Neuronal stem cell (in vitro differentiated cells): Measurements from ENCODE around the gene ZNF366.

Experiments
- DNase-seq: peaks from one replicate; pipeline ENCODE4 v3.0.0-alpha.2; 2013; ENCODE audit warnings: low spot score
- H2AFZ ChIP-seq: one replicate; pipeline ENCODE4 v1.6.1; 2013; ENCODE audit warnings: mild to moderate bottlenecking, low read length, inconsistent platforms
- H2AK5ac ChIP-seq: 2 replicates; pipeline ENCODE4 v1.6.1; 2013; ENCODE audit warnings: low read depth, mild to moderate bottlenecking, inconsistent platforms, low read length, moderate library complexity, mixed read lengths
- H2BK120ac ChIP-seq: 2 replicates; pipeline ENCODE4 v1.6.1; 2013; ENCODE audit warnings: low read depth, mild to moderate bottlenecking, inconsistent platforms, low read length, moderate library complexity, mixed read lengths
- H2BK12ac ChIP-seq: one replicate; pipeline ENCODE4 v1.6.1; 2013; ENCODE audit warnings: low read length, inconsistent platforms
- H2BK15ac ChIP-seq: 2 replicates; pipeline ENCODE4 v1.6.1; 2013; ENCODE audit warnings: mild to moderate bottlenecking, low read length, inconsistent platforms, mixed read lengths
- H2BK5ac ChIP-seq: one replicate; pipeline ENCODE4 v1.6.1; 2013; ENCODE audit warnings: inconsistent platforms, mild to moderate bottlenecking, low read length, moderate library complexity
- H3K14ac ChIP-seq: one replicate; pipeline ENCODE4 v1.6.1; 2013; ENCODE audit warnings: low read length, inconsistent platforms
- H3K18ac ChIP-seq: 2 replicates; pipeline ENCODE4 v1.6.1; 2013; ENCODE audit warnings: low read length, inconsistent platforms
- H3K23ac ChIP-seq: 2 replicates; pipeline ENCODE4 v1.6.1; 2013; ENCODE audit warnings: low read depth, mild to moderate bottlenecking, mixed read lengths, low read length, inconsistent platforms; ENCODE audit not compliant: poor library complexity
- H3K27ac ChIP-seq: replicated peaks from 3 replicates; pipeline ENCODE4 v1.5.1; 2013; ENCODE audit warnings: low read length, inconsistent platforms
- H3K27me3 ChIP-seq, 3 experiments: 2 replicates each; pipeline ENCODE4 v1.6.1; 2013; ENCODE audit warnings: low read length in 3 of 3, mild to moderate bottlenecking in 2 of 3, inconsistent platforms in 1 of 3, low read depth in 1 of 3, mixed read lengths in 1 of 3, moderate library complexity in 1 of 3; ENCODE audit not compliant: control insufficient read depth in 3 of 3, insufficient read depth in 3 of 3
- H3K36me3 ChIP-seq, 2 donors: replicated peaks in 1 of 2; 2 replicates each; pipeline ENCODE4 v1.6.1; 2013; ENCODE audit warnings: low read length in 2 of 2; ENCODE audit not compliant: control insufficient read depth in 2 of 2, insufficient read depth in 2 of 2
- H3K4ac ChIP-seq: 2 replicates; pipeline ENCODE4 v1.6.1; 2013; ENCODE audit warnings: inconsistent platforms, mild to moderate bottlenecking, low read length, moderate library complexity
- H3K4me1 ChIP-seq, 2 donors: 1 replicate in 1 of 2; 2 replicates in 1 of 2; pipeline ENCODE4 v1.6.1; 2013; ENCODE audit warnings: low read length in 2 of 2, low read depth in 1 of 2; ENCODE audit not compliant: control insufficient read depth in 2 of 2, insufficient read depth in 1 of 2
- H3K4me2 ChIP-seq: one replicate; pipeline ENCODE4 v1.6.1; 2013; ENCODE audit warnings: mild to moderate bottlenecking, low read length, inconsistent platforms; ENCODE audit not compliant: insufficient read depth, poor library complexity, severe bottlenecking
- H3K4me3 ChIP-seq, 2 donors: 2 replicates each; pipeline ENCODE4 v1.5.1; 2013; ENCODE audit warnings: low read length in 2 of 2, mild to moderate bottlenecking in 2 of 2, inconsistent platforms in 1 of 2, moderate library complexity in 1 of 2
- H3K79me1 ChIP-seq: one replicate; pipeline ENCODE4 v1.6.1; 2013; ENCODE audit warnings: low read depth, mild to moderate bottlenecking, inconsistent platforms, low read length, moderate library complexity
- H3K9ac ChIP-seq: one replicate; pipeline ENCODE4 v1.6.1; 2013; ENCODE audit warnings: mild to moderate bottlenecking, low read depth, low read length, inconsistent platforms; ENCODE audit not compliant: poor library complexity
- H3K9me3 ChIP-seq, 2 donors: replicated peaks in 1 of 2; 2 replicates each; pipeline versions ENCODE3 to v1.6.1; 2013; ENCODE audit warnings: low read length in 2 of 2, mild to moderate bottlenecking in 2 of 2, inconsistent platforms in 1 of 2, low read depth in 1 of 2, mixed read lengths in 1 of 2, moderate library complexity in 1 of 2; ENCODE audit not compliant: control insufficient read depth in 2 of 2, insufficient read depth in 1 of 2
- H4K8ac ChIP-seq: one replicate; pipeline ENCODE4 v1.6.1; 2013; ENCODE audit warnings: low read depth, mild to moderate bottlenecking, inconsistent platforms, low read length, moderate library complexity
- H4K91ac ChIP-seq: one replicate; pipeline ENCODE4 v1.6.1; 2013; ENCODE audit warnings: low read length, low read depth, mild to moderate bottlenecking, inconsistent platforms; ENCODE audit not compliant: poor library complexity
- WGBS, 2 donors: extraction: QIAGEN DNeasy Blood & Tissue Kit; methylation state at CpG; one replicate each; pipeline ENCODE4 v1.1.7; 2013; ENCODE audit warnings: missing lambda C conversion rate in 2 of 2, mixed read lengths in 1 of 2; ENCODE audit not compliant: insufficient read length in 2 of 2, insufficient replicate concordance in 1 of 2; ENCODE audit errors: extremely low coverage in 2 of 2; 5-methylcytosine and 5-hydroxymethylcytosine counted together

ZNF366 gene

DNA sequence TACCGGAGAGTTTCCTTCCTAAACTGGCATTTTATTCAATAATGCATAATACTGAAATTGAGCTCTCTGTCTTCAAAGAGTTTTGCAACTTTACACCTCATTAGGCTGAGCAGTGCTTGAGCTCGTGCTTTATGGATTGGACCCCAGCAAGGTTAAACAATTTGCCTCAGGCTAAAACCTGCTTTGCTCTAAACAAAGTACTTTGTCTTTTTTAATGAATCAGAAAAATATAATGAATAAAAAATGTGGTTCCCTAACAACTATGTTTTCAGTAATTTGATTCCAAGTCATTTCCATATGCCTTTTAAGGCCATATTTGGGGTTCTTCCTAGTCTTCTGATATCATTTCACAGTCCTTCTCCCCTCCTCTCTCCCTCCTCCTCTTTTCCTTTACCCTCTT lies 20.0 kb downstream of the ZNF366 start:
- Histone ChIP-seq H3K4me1 (peaks cover 3 to 19% of the 10 kb centered on the region in 2 donors), H4K91ac (no peak overlapping the region), H2BK12ac (no peak overlapping the region), H3K79me1 (no peaks in the 10 kb centered on the region), H3K14ac (no peak overlapping the region), H3K23ac (no peak overlapping the region), H3K4me3 (no peak overlapping the region), H2BK120ac (no peak overlapping the region), H3K9me3 (no peaks in the 10 kb centered on the region), H3K4me2 (no peak overlapping the region), H4K8ac (no peak overlapping the region), H3K4ac (no peak overlapping the region), H3K18ac (no peak overlapping the region), H3K27me3 (no peaks in the 10 kb centered on the region), H2BK15ac (no peak overlapping the region), H3K27ac (no peak overlapping the region), H3K36me3 (no peaks in the 10 kb centered on the region), H2AFZ (no peak overlapping the region), H3K9ac (no peak overlapping the region), H2AK5ac (no peak overlapping the region), H2BK5ac (no peak overlapping the region)
- WGBS, 2 donors, result no CpG with 5 or more reads among the region's 2 CpGs
- DNase-seq, result no peak

DNA sequence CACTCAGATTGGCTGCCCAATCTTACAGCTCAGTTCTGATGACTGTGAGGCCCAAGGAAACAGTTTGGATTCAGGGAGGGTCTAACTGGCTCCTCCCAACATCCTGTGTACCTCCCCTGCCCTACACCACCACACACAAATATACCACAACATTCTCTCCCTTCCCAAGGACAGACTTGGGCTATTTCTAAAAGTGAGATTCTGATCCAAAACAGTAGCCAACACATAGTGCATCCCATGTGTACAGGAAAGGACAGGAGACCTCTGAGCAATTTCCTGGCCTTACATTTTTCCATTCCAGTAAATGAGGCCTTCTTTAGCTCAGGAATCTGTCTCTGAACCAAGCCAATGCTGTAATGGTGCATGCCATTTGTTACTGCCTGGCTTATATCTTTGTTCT lies 20.8 kb downstream of the ZNF366 start:
- no peak overlapping the region for H3K4ac ChIP-seq
- no peak overlapping the region for H4K91ac ChIP-seq
- H3K4me1 ChIP-seq, result peaks cover 3 to 19% of the 10 kb centered on the region in 2 donors
- H2BK12ac ChIP-seq, result no peak overlapping the region
- H3K79me1 ChIP-seq, result no peaks in the 10 kb centered on the region
- peak overlapping the region; percentile 76 for H2AFZ ChIP-seq
- H3K4me3 ChIP-seq, result no peak overlapping the region
- H3K36me3 ChIP-seq, result no peaks in the 10 kb centered on the region
- no peaks in the 10 kb centered on the region for H3K9me3 ChIP-seq
- no peak overlapping the region for H3K4me2 ChIP-seq
- H3K27ac ChIP-seq, result no peak overlapping the region
- no peak overlapping the region for H3K9ac ChIP-seq
- no peak overlapping the region for H3K14ac ChIP-seq
- no peaks in the 10 kb centered on the region for H3K27me3 ChIP-seq
- H2BK5ac ChIP-seq, result no peak overlapping the region
- H3K18ac ChIP-seq, result no peak overlapping the region
- no peak overlapping the region for H3K23ac ChIP-seq
- DNase-seq, result no peak
- no peak overlapping the region for H2BK120ac ChIP-seq
- no peak overlapping the region for H2AK5ac ChIP-seq
- no peak overlapping the region for H2BK15ac ChIP-seq
- H4K8ac ChIP-seq, result no peak overlapping the region

DNA sequence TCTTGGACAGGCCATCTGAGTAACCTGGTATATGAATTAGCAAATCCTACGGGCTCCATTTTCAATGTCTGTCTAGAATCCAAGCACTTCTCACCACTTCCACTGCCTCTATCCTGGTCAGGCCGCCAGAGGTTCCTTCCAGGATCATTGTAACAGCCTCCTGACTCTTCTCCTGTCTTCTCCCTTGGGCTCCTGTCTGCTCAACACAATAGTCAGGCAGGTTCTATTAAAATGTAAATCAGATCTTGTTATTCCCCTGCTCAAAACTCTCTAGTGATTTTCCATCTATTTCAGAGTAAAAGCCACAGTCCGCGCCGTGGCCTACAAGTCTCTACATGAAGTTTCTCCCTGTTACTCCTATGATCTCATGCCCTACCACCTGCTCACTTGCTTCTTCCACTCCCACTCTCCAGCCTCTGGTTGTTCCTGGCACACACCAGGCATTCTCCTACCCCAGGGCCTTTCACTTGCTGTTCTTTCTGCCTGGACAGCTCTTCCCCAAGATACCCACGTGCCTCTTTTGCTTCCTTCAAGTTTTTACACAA lies 21.7 kb downstream of the ZNF366 start:
- Histone ChIP-seq H2BK12ac (no peak overlapping the region), H4K91ac (no peak overlapping the region), H3K4me2 (no peak overlapping the region), H3K9ac (no peak overlapping the region), H3K23ac (no peak overlapping the region), H2AK5ac (no peak overlapping the region), H3K36me3 (no peaks in the 10 kb centered on the region), H3K79me1 (no peaks in the 10 kb centered on the region), H2BK15ac (no peak overlapping the region), H3K18ac (no peak overlapping the region), H3K4me3 (no peak overlapping the region), H3K14ac (no peak overlapping the region), H2BK5ac (no peak overlapping the region), H3K9me3 (no peaks in the 10 kb centered on the region), H3K27me3 (no peaks in the 10 kb centered on the region), H4K8ac (no peak overlapping the region), H3K4me1 (peaks cover 5 to 19% of the 10 kb centered on the region in 2 donors), H2AFZ (peak overlapping the region; percentile 76), H3K27ac (no peak overlapping the region), H2BK120ac (no peak overlapping the region), H3K4ac (no peak overlapping the region)
- no CpG with 5 or more reads among the region's 6 CpGs for WGBS, 2 donors
- no peak for DNase-seq

DNA sequence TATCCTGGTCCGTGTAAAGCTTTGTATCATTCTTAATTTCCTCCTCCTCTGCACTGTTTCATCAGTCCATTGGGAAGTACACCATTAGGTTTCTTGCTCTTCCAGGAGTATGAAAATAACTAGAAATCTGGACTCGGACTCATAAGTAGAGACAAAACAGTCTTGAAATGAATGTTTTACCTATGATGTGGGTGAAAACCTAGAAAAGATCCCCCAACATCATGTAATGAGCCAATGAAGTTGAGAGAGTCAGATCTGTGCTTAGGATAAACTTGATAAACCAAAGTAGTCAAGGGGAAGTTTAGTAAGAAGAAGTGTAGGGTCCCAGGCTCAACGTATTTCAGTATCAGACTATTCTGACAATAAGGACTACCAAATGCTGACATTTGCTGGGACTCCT lies 25.2 kb downstream of the ZNF366 start:
- Histone ChIP-seq H3K4me2 (no peak overlapping the region), H3K9me3 (no peaks in the 10 kb centered on the region), H2BK15ac (no peak overlapping the region), H2AK5ac (no peak overlapping the region), H3K9ac (no peak overlapping the region), H3K4ac (no peak overlapping the region), H4K8ac (no peak overlapping the region), H4K91ac (no peak overlapping the region), H3K79me1 (no peaks in the 10 kb centered on the region), H3K36me3 (no peaks in the 10 kb centered on the region), H2BK5ac (no peak overlapping the region), H3K23ac (no peak overlapping the region), H3K4me1 (peaks cover 5 to 19% of the 10 kb centered on the region in 2 donors), H3K27ac (no peak overlapping the region), H2BK12ac (no peak overlapping the region), H2BK120ac (no peak overlapping the region), H3K14ac (no peak overlapping the region), H2AFZ (peak overlapping the region; percentile 36), H3K18ac (no peak overlapping the region), H3K27me3 (no peaks in the 10 kb centered on the region), H3K4me3 (no peak overlapping the region)
- WGBS, 2 donors, result no CpG with 5 or more reads among the region's 3 CpGs
- no peak for DNase-seq
